ENCODE data around the gene GABARAPL2. TPM values are rescaled to one million over a fixed set of nuclear protein-coding genes. Genes with fewer than 3 reads are reported as not detected.

Gene GABARAPL2
- total RNA-seq, 2 donors from 2014 or later, result 51.5 to 75.9 TPM

- H3K4me1 Mint-ChIP-seq (ENCODE audit: low read depth in 2 of 2), result peaks cover 14 to 22% of the 10 kb centered on the region in 2 donors
- peaks cover 14 to 21% of the 10 kb centered on the region in 2 donors for H3K27me3 Mint-ChIP-seq
- peak overlapping the region; percentile 39 to 87 for H3K27ac Mint-ChIP-seq
- DNase-seq (ENCODE audit: low spot score), result no peak
- H3K36me3 Mint-ChIP-seq, result no peaks in the 10 kb centered on the region
- no peak for ATAC-seq
- peak overlapping the region; percentile 93 for H3K4me3 Mint-ChIP-seq
- H3K9me3 Mint-ChIP-seq, result no peaks in the 10 kb centered on the region
Measured at GRCh38 chr16:75565640-75566039, 539 bp upstream of the GABARAPL2 start.

GRCh38 chr16:75566758-75567255 is 628 bp downstream of the GABARAPL2 start:
- Mint-ChIP-seq H3K27ac (peak overlapping the region in 1 of 2 donors; percentile 68), H3K9me3 (no peaks in the 10 kb centered on the region), H3K27me3 (peaks cover 14 to 21% of the 10 kb centered on the region in 2 donors), H3K4me3 (peak overlapping the region; percentile 93), H3K4me1 (ENCODE audit: low read depth in 2 of 2) (peaks cover 14 to 22% of the 10 kb centered on the region in 2 donors), H3K36me3 (no peaks in the 10 kb centered on the region)
- DNase-seq (ENCODE audit: low spot score), result no peak
- peak; percentile 26 to 37 for ATAC-seq

GRCh38 chr16:75567911-75568310 is 1.7 kb downstream of the GABARAPL2 start:
- ATAC-seq (no peak), DNase-seq (ENCODE audit: low spot score) (no peak)
- H3K4me1 Mint-ChIP-seq (ENCODE audit: low read depth in 2 of 2), result peaks cover 14 to 22% of the 10 kb centered on the region in 2 donors
- H3K27me3 Mint-ChIP-seq, result peaks cover 9 to 14% of the 10 kb centered on the region in 2 donors
- H3K27ac Mint-ChIP-seq, result peak overlapping the region in 1 of 2 donors; percentile 68
- peak overlapping the region; percentile 93 for H3K4me3 Mint-ChIP-seq
- H3K9me3 Mint-ChIP-seq, result no peaks in the 10 kb centered on the region
- no peaks in the 10 kb centered on the region for H3K36me3 Mint-ChIP-seq

GRCh38 chr16:75570396-75571065 is 4.4 kb downstream of the GABARAPL2 start:
- H3K4me1 Mint-ChIP-seq (ENCODE audit: low read depth in 2 of 2), result peaks cover 17 to 23% of the 10 kb centered on the region in 2 donors
- no peak for ATAC-seq
- H3K36me3 Mint-ChIP-seq, result peaks cover 4% of the 10 kb centered on the region
- no peak for DNase-seq (ENCODE audit: low spot score)
- no peak overlapping the region for H3K4me3 Mint-ChIP-seq
- H3K27me3 Mint-ChIP-seq, result no peaks in the 10 kb centered on the region
- H3K27ac Mint-ChIP-seq, result no peak overlapping the region
- no peaks in the 10 kb centered on the region for H3K9me3 Mint-ChIP-seq

- Mint-ChIP-seq H3K36me3 (peaks cover 4% of the 10 kb centered on the region), H3K27ac (no peak overlapping the region), H3K4me1 (ENCODE audit: low read depth in 2 of 2) (peaks cover 3 to 13% of the 10 kb centered on the region in 2 donors), H3K9me3 (no peaks in the 10 kb centered on the region), H3K4me3 (no peak overlapping the region), H3K27me3 (no peaks in the 10 kb centered on the region)
- no peak for ATAC-seq
- no peak for DNase-seq (ENCODE audit: low spot score)
Measured at GRCh38 chr16:75572864-75573542, 6.8 kb downstream of the GABARAPL2 start.

GRCh38 chr16:75573955-75574354 is 7.8 kb downstream of the GABARAPL2 start:
- ATAC-seq, result no peak
- no peaks in the 10 kb centered on the region for H3K27me3 Mint-ChIP-seq
- no peaks in the 10 kb centered on the region for H3K9me3 Mint-ChIP-seq
- peaks cover 3 to 17% of the 10 kb centered on the region in 2 donors for H3K4me1 Mint-ChIP-seq (ENCODE audit: low read depth in 2 of 2)
- H3K36me3 Mint-ChIP-seq, result peaks cover 8% of the 10 kb centered on the region
- H3K27ac Mint-ChIP-seq, result no peak overlapping the region
- H3K4me3 Mint-ChIP-seq, result no peak overlapping the region
- DNase-seq (ENCODE audit: low spot score), result no peak

- ATAC-seq (no peak), DNase-seq (ENCODE audit: low spot score) (no peak)
- Mint-ChIP-seq H3K4me3 (no peak overlapping the region), H3K36me3 (peaks cover 10% of the 10 kb centered on the region), H3K4me1 (ENCODE audit: low read depth in 2 of 2) (peaks cover 3 to 12% of the 10 kb centered on the region in 2 donors), H3K9me3 (no peaks in the 10 kb centered on the region), H3K27me3 (no peaks in the 10 kb centered on the region), H3K27ac (peak overlapping the region in 1 of 2 donors; percentile 40)
Measured at GRCh38 chr16:75575958-75576357, 9.8 kb downstream of the GABARAPL2 start.

- Mint-ChIP-seq H3K4me3 (no peak overlapping the region), H3K9me3 (no peaks in the 10 kb centered on the region), H3K27ac (peak overlapping the region in 1 of 2 donors; percentile 40), H3K4me1 (ENCODE audit: low read depth in 2 of 2) (peaks cover 3 to 12% of the 10 kb centered on the region in 2 donors), H3K36me3 (peaks cover 10% of the 10 kb centered on the region), H3K27me3 (no peaks in the 10 kb centered on the region)
- ATAC-seq (no peak), DNase-seq (ENCODE audit: low spot score) (no peak)
Measured at GRCh38 chr16:75576384-75576811, 10.2 kb downstream of the GABARAPL2 start.

- no peaks in the 10 kb centered on the region for H3K27me3 Mint-ChIP-seq
- peaks cover 8% of the 10 kb centered on the region for H3K36me3 Mint-ChIP-seq
- H3K27ac Mint-ChIP-seq, result no peak overlapping the region
- no peaks in the 10 kb centered on the region for H3K9me3 Mint-ChIP-seq
- DNase-seq (ENCODE audit: low spot score) (no peak), ATAC-seq (no peak)
- H3K4me1 Mint-ChIP-seq (ENCODE audit: low read depth in 2 of 2), result peaks cover 1 to 12% of the 10 kb centered on the region in 2 donors
- H3K4me3 Mint-ChIP-seq, result no peak overlapping the region
Measured at GRCh38 chr16:75578212-75578611, 12.0 kb downstream of the GABARAPL2 start.

GRCh38 chr16:75578725-75579124 is 12.5 kb downstream of the GABARAPL2 start:
- H3K27ac Mint-ChIP-seq, result no peak overlapping the region
- peaks cover 0 to 11% of the 10 kb centered on the region in 2 donors for H3K4me1 Mint-ChIP-seq (ENCODE audit: low read depth in 2 of 2)
- H3K4me3 Mint-ChIP-seq, result no peak overlapping the region
- no peaks in the 10 kb centered on the region for H3K27me3 Mint-ChIP-seq
- no peaks in the 10 kb centered on the region for H3K9me3 Mint-ChIP-seq
- ATAC-seq (no peak), DNase-seq (ENCODE audit: low spot score) (no peak)
- H3K36me3 Mint-ChIP-seq, result peaks cover 6% of the 10 kb centered on the region

- H3K27me3 Mint-ChIP-seq, result no peaks in the 10 kb centered on the region
- peaks cover 6% of the 10 kb centered on the region for H3K36me3 Mint-ChIP-seq
- H3K27ac Mint-ChIP-seq, result no peak overlapping the region
- ATAC-seq, result no peak
- DNase-seq (ENCODE audit: low spot score), result no peak
- peaks cover 2 to 7% of the 10 kb centered on the region in 2 donors for H3K4me1 Mint-ChIP-seq (ENCODE audit: low read depth in 2 of 2)
- H3K9me3 Mint-ChIP-seq, result no peaks in the 10 kb centered on the region
- no peak overlapping the region for H3K4me3 Mint-ChIP-seq
Measured at GRCh38 chr16:75579281-75579834, 13.2 kb downstream of the GABARAPL2 start.

GRCh38 chr16:75584108-75584507 is 17.9 kb downstream of the GABARAPL2 start:
- Mint-ChIP-seq H3K36me3 (peaks cover 1% of the 10 kb centered on the region), H3K4me1 (ENCODE audit: low read depth in 2 of 2) (peaks cover 3 to 9% of the 10 kb centered on the region in 2 donors), H3K27ac (no peak overlapping the region), H3K27me3 (no peaks in the 10 kb centered on the region), H3K9me3 (no peaks in the 10 kb centered on the region), H3K4me3 (no peak overlapping the region)
- no peak for DNase-seq (ENCODE audit: low spot score)
- ATAC-seq, result no peak

GRCh38 chr16:75588716-75589115 is 22.5 kb downstream of the GABARAPL2 start:
- no peak overlapping the region for H3K27ac Mint-ChIP-seq
- ATAC-seq (no peak), DNase-seq (ENCODE audit: low spot score) (no peak)
- H3K9me3 Mint-ChIP-seq, result no peaks in the 10 kb centered on the region
- H3K4me3 Mint-ChIP-seq, result no peak overlapping the region
- H3K4me1 Mint-ChIP-seq (ENCODE audit: low read depth in 2 of 2), result peaks cover 3 to 9% of the 10 kb centered on the region in 2 donors
- H3K27me3 Mint-ChIP-seq, result no peaks in the 10 kb centered on the region
- H3K36me3 Mint-ChIP-seq, result no peaks in the 10 kb centered on the region

GRCh38 chr16:75589306-75589705 is 23.1 kb downstream of the GABARAPL2 start:
- H3K4me3 Mint-ChIP-seq, result no peak overlapping the region
- peaks cover 4 to 9% of the 10 kb centered on the region in 2 donors for H3K4me1 Mint-ChIP-seq (ENCODE audit: low read depth in 2 of 2)
- H3K9me3 Mint-ChIP-seq, result no peaks in the 10 kb centered on the region
- ATAC-seq (no peak), DNase-seq (ENCODE audit: low spot score) (no peak)
- no peaks in the 10 kb centered on the region for H3K27me3 Mint-ChIP-seq
- H3K27ac Mint-ChIP-seq, result no peak overlapping the region
- no peaks in the 10 kb centered on the region for H3K36me3 Mint-ChIP-seq

Data from natural killer cell treated with Interleukin-12 subunit alpha and Interleukin-12 subunit beta and Interleukin-15 and Interleukin-18, amount 100 ng/mL, for 72 hours (primary cell).